NCI-H460 (cell line): ENCODE results near the gene ELOF1. TPM values are rescaled to one million over a fixed set of nuclear protein-coding genes. Genes with fewer than 3 reads are reported as not detected.

Experiments used
- DNase-seq: peaks from one replicate; pipeline ENCODE4 v3.0.0-alpha.2; 2016; ENCODE audit warnings: low read depth; ENCODE audit errors: extremely low read depth
- total RNA-seq: library from RNA; depleted of rRNA; stranded (reverse); fragments of >200 nt; shearing (Covaris generic); gene quantifications from 2 replicates; pipeline ENCODE4 v1.2.3, GENCODE V29; 2014

ELOF1 gene
- total RNA-seq, 1 experiment from 2014 or later = 31.6 TPM

DNA sequence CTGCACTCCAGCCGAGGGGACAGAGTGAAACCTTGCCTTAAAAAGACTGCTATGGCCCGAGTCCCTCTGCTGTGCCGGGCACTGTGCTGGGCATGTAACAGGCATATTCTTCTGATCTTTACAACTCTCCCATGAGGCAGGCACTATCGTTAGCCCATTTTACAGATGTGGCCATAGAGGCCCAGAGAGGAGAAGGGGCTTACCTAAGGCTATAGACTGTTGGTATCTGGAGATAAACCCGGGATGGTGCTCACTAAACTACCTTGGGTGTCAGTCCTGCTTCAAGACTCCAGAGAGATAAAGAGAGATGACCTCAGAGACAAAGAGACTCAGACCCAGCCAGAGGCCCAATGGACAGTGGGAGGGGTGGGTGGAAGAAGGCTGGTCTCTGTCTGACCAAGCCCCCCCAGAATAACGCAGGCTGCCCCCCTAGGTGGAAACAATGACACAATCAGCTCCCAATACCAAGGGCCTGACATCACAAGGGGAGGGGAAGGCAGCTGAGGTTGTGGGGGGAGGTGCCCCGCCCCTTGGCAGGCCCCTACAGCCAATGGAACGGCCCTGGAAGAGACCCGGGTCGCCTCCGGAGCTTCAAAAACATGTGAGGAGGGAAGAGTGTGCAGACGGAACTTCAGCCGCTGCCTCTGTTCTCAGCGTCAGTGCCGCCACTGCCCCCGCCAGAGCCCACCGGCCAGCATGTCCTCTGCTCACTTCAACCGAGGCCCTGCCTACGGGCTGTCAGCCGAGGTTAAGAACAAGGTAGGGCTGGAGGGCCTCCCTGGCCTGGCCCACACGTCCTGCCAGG is 20.6 kb downstream of the ELOF1 start, which contains the start of gene CNN1:
Gene CNN1, plus strand, starts transcription at position 620 of the 805 bp plus-strand sequence. Its CDS starts 77 bp downstream, at position 697.
- DNase-seq = no peak

- DNase-seq = peak; percentile 78
These were observed 23.0 kb downstream of the ELOF1 start for GRCh38 chr19:11535792-11536595.

DNA sequence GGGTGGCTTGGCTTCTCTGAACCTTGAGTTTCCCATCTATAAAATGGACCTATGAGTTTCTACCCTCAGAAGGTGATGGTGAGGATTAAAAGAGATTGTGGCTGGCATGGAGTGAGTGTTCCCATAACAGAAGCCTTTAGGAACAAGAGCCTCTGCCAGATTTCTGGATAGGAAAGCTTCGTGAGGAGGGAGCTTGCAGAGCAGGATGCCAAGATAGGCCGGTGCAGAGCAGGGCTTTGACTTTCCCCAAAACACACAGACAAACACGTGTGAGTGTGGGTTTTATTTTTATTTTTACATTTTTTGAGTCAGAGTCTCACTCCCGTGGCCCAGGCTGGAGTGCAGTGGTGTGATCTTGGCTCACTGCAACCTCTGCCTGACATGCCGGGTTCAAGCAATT is 24.1 kb downstream of the ELOF1 start:
- no peak for DNase-seq

DNA sequence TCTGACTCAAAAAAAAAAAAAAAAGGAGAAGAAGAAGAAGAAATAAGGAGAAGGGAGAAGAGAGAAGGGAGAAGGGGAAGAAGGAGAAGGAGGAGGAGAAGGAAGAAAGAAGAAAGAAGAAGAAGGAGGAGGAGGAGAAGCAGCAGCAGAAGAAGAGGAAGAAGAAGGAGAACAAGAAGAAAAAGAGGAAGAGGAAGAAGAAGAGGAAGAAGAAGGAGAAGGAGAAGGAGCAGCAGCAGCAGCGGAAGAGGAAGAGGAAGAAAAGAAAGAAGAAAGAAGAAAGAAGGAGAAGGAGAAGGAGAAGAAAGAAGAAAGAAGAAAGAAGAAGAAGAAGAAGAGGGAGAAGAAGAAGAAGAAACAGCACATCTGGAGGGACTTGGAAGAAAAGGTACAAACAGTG is 24.5 kb downstream of the ELOF1 start:
- no peak for DNase-seq

DNA sequence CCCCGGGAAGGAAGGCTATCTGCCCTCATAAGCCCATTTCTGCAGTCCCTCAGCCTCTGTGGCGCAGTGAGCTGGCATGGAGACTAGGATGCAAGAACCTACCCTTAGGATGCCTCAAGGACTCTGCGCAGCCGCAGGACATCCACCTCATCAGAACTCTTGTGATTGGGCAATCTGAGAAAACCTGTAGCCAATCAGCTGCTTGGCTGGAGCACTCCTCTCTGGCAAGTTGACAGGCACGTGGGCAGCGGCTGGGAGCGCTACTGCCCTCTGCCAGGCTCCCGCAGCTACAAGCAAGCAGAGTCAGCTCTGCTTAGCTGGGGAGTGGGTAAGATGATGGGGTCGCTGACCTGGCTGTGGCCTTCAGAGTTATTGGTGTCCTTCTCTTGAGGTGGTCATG is 28.6 kb downstream of the ELOF1 start:
- DNase-seq = peak; percentile 95

DNA sequence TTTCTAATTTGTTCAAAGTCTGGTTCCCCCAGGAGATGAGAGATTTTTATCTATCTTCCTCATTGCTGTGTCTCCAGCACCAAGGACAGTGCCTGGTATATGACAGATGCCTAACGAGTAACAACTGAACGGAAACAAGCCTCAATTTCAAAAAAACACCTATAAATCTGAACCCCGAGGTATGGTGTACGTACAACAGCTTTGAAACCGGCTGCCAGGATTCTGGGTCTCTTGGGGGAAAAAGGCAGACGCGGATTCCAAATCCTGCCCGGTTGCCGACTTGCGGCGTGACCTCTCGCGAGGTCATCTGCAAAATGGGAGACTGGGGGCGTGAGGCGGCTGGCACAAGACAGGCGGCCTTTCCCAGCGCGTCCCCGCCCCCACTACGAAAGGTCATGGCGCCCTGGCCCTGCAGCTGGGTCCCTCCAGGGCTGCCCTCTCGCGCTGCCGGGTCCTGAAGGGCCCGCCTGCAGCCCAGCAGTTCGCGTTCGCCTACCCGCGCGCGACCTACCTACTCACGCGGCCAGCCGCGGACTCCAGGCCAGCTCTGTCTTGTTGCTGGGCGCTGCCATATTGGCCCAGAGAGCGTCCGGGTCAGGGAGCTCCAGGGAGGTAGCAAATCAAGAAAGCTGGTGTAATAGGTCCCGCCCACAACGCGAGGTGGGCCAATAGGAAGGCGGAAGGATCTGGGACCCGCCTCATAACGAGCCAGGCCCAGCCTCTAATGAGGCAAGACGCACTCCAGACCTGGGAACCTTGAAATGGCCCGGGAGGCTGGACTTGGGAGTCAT is 30.3 kb downstream of the ELOF1 start, which contains the start of gene ECSIT:
Gene ECSIT, minus strand, starts transcription at position 584 of the 791 bp plus-strand sequence. CDS start 9,964 bp downstream, outside the sequence.
- peak; percentile 96 for DNase-seq

GRCh38 chr19:11519138-11519537 is 39.9 kb downstream of the ELOF1 start:
- no peak for DNase-seq

GRCh38 chr19:11513946-11514345 is 45.1 kb downstream of the ELOF1 start:
- no peak for DNase-seq

- DNase-seq = no peak
These were observed 48.6 kb downstream of the ELOF1 start for GRCh38 chr19:11510444-11510843.

DNA sequence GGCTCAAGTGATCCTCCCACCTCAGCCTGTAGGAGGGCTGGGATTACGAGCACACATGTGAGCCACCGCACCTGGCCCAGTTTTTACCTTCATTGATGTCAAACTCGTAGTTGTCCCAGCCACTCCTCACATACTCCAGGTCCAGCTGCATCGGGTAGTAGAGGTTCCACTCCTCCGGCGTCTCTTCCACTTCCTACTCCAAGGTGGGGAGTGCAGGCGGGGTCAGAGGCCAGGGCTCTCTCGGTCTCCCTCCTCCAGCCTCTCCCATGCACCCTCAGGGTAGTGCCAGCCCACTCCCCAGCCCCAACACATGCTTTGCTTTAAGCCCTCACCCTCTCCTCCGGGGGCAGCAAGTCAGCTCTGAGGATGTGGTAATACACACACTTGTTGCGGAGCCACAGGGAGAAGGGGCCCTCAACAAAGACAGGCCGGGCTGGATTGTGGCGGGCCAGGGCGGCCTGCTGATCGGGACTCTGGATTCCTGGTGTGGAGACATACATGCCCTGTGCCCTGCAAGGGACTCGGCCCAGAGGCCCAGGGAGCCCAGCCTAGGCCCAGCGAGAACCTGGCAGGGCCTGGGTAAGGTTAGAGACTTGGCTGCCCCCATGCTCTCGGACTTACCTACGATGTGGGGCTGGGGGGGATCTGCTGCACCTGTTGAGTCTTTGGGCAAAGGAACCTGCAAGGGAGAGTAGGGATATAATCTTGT is 51.5 kb downstream of the ELOF1 start:
- no peak for DNase-seq

GRCh38 chr19:11506967-11507366 is 52.1 kb downstream of the ELOF1 start:
- no peak for DNase-seq

DNA sequence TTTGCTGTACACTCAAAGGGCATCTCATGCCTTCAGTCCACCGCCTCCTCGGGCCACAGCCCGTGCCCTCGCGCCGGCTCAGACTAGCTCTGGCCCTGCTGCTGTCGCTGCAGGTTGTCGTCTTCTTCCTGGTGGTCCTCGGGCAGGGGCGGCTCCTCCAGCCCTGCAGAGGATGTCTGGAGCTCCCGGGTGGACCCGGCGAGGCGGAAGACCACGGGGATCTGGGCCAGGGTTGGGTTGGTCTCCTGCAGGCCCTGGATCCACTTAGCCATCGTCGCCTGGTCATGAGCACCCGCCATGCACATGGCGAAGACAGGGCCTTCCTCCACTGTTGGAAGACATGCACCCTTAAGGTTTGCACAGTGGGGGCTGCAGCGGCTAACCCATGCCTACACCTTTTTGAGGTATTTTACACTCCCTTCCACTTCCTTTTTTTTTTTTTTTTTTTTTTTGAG is 52.9 kb downstream of the ELOF1 start:
- no peak for DNase-seq

- DNase-seq = peak; percentile 91
These were observed 53.4 kb downstream of the ELOF1 start, which contains the start of gene ZNF653 for GRCh38 chr19:11505504-11506100. Gene ZNF653 (minus strand): TSS chr19:11505839. CDS start chr19:11505786, 53 bp downstream.

DNA sequence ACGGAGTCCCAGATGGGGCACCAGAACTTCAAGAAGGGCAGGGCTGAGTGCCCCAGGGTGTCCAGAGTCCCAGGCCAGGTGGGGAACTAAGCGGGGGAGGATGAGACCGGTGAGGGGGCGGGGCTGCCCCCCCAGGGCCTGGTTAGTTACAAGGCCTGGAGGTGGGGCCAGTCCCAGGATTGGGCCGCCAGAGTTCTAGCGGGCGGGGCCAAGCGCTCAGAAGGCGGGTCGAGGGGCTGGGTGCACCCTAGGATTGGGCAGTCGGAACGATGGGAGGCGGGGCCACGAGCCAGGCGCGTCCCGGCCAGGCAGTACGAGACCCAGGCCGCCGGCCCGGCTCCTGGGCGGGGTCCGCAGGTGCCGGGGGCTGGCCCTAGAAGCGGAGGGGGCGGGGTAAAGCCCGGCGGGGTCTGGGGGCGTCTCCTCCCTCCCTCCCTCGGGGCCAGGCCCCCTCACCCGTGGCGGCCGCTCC is 54.0 kb downstream of the ELOF1 start:
- peak; percentile 88 for DNase-seq

- DNase-seq = no peak
These were observed 54.5 kb downstream of the ELOF1 start for GRCh38 chr19:11504502-11505031.
